Measurements from ENCODE around the gene MANEAL. TPM values are rescaled to one million over a fixed set of nuclear protein-coding genes. Genes with fewer than 3 reads are reported as not detected.

Gene MANEAL
- total and polyA plus RNA-seq, 4 donors, result 0.96 to 6.2 (median 1.4) TPM

DNA sequence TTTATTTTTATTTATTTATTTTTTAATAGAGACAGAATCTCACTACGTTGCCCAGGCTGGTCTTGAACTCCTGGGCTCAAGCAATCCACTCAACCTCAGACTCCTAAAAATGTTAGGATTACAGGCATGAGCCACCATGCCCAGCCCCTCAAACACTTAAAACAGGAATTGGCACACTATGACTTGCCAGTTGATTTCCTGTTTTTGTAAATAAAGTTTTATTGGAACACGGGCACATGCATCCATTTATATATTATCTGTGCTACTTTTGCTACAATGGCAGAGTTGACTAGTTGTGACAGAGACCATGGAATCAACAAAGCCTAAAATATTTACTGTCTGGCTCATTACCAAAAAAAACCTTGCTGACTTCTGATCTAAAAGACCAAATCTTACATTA is 30.4 kb downstream of the MANEAL start:
- no peak overlapping the region for H3K9ac ChIP-seq (ENCODE audit: low read depth in 1 of 2, low read length in 2 of 2)
- no peak for DNase-seq (ENCODE audit: low spot score)
- peaks cover 15 to 43% (median 24%) of the 10 kb centered on the region in 4 donors for H3K36me3 ChIP-seq (ENCODE audit: control insufficient read depth in 4 of 4, insufficient read depth in 3 of 4, low read depth in 1 of 4, low read length in 3 of 4)
- no peaks in the 10 kb centered on the region for H3K27me3 ChIP-seq (ENCODE audit: control insufficient read depth in 4 of 4, insufficient read depth in 4 of 4, low read length in 3 of 4)
- 97% methylated on average over 2 of the region's 2 CpGs for WGBS
- no peaks in the 10 kb centered on the region for H3K9me3 ChIP-seq (ENCODE audit: control insufficient read depth in 4 of 4, low read length in 3 of 4)
- TF ChIP-seq RAD21 (IDR thresholded peaks at IDR 0.05) (no peak), EGR1 (IDR thresholded peaks at IDR 0.05; ENCODE audit: low read depth in 2 of 2) (no peak), TAF1 (conservative IDR thresholded peaks at IDR 0.05) (no peak), HNF4A (conservative IDR thresholded peaks at IDR 0.05) (no peak), SP1 (IDR thresholded peaks at IDR 0.05) (no peak), NR2F2 (IDR thresholded peaks at IDR 0.05) (no peak), YY1 (IDR thresholded peaks at IDR 0.05) (no peak), GABPA (IDR thresholded peaks at IDR 0.05 in 1 of 2, conservative IDR thresholded peaks at IDR 0.05 in 1 of 2) (no peak), RXRA (IDR thresholded peaks at IDR 0.05) (no peak), JUND (IDR thresholded peaks at IDR 0.05) (no peak), FOXA1 (IDR thresholded peaks at IDR 0.05) (no peak), FOXA2 (IDR thresholded peaks at IDR 0.05) (no peak), HNF4G (IDR thresholded peaks at IDR 0.05) (no peak)
- TF ChIP-seq, protein P1, sequence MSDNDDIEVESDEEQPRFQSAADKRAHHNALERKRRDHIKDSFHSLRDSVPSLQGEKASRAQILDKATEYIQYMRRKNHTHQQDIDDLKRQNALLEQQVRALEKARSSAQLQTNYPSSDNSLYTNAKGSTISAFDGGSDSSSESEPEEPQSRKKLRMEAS (IDR thresholded peaks at IDR 0.05), result no peak
- TF ChIP-seq, protein P2, sequence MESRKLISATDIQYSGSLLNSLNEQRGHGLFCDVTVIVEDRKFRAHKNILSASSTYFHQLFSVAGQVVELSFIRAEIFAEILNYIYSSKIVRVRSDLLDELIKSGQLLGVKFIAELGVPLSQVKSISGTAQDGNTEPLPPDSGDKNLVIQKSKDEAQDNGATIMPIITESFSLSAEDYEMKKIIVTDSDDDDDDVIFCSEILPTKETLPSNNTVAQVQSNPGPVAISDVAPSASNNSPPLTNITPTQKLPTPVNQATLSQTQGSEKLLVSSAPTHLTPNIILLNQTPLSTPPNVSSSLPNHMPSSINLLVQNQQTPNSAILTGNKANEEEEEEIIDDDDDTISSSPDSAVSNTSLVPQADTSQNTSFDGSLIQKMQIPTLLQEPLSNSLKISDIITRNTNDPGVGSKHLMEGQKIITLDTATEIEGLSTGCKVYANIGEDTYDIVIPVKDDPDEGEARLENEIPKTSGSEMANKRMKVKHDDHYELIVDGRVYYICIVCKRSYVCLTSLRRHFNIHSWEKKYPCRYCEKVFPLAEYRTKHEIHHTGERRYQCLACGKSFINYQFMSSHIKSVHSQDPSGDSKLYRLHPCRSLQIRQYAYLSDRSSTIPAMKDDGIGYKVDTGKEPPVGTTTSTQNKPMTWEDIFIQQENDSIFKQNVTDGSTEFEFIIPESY (IDR thresholded peaks at IDR 0.05), result no peak
- TF ChIP-seq, protein P3, sequence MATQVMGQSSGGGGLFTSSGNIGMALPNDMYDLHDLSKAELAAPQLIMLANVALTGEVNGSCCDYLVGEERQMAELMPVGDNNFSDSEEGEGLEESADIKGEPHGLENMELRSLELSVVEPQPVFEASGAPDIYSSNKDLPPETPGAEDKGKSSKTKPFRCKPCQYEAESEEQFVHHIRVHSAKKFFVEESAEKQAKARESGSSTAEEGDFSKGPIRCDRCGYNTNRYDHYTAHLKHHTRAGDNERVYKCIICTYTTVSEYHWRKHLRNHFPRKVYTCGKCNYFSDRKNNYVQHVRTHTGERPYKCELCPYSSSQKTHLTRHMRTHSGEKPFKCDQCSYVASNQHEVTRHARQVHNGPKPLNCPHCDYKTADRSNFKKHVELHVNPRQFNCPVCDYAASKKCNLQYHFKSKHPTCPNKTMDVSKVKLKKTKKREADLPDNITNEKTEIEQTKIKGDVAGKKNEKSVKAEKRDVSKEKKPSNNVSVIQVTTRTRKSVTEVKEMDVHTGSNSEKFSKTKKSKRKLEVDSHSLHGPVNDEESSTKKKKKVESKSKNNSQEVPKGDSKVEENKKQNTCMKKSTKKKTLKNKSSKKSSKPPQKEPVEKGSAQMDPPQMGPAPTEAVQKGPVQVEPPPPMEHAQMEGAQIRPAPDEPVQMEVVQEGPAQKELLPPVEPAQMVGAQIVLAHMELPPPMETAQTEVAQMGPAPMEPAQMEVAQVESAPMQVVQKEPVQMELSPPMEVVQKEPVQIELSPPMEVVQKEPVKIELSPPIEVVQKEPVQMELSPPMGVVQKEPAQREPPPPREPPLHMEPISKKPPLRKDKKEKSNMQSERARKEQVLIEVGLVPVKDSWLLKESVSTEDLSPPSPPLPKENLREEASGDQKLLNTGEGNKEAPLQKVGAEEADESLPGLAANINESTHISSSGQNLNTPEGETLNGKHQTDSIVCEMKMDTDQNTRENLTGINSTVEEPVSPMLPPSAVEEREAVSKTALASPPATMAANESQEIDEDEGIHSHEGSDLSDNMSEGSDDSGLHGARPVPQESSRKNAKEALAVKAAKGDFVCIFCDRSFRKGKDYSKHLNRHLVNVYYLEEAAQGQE (IDR thresholded peaks at IDR 0.05), result no peak
- TF ChIP-seq, protein P4, sequence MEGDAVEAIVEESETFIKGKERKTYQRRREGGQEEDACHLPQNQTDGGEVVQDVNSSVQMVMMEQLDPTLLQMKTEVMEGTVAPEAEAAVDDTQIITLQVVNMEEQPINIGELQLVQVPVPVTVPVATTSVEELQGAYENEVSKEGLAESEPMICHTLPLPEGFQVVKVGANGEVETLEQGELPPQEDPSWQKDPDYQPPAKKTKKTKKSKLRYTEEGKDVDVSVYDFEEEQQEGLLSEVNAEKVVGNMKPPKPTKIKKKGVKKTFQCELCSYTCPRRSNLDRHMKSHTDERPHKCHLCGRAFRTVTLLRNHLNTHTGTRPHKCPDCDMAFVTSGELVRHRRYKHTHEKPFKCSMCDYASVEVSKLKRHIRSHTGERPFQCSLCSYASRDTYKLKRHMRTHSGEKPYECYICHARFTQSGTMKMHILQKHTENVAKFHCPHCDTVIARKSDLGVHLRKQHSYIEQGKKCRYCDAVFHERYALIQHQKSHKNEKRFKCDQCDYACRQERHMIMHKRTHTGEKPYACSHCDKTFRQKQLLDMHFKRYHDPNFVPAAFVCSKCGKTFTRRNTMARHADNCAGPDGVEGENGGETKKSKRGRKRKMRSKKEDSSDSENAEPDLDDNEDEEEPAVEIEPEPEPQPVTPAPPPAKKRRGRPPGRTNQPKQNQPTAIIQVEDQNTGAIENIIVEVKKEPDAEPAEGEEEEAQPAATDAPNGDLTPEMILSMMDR (IDR thresholded peaks at IDR 0.05; ENCODE audit: low read depth, low read length, missing input control), result no peak
- TF ChIP-seq, protein P5, sequence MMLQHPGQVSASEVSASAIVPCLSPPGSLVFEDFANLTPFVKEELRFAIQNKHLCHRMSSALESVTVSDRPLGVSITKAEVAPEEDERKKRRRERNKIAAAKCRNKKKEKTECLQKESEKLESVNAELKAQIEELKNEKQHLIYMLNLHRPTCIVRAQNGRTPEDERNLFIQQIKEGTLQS (IDR thresholded peaks at IDR 0.05), result no peak
- H3K4me1 ChIP-seq (ENCODE audit: control insufficient read depth in 4 of 4, insufficient read depth in 4 of 4, low read length in 3 of 4), result peaks cover 0 to 2% (median 0%) of the 10 kb centered on the region in 4 donors
- no peak overlapping the region for H3K27ac ChIP-seq (ENCODE audit: low read depth in 1 of 2, low read length in 2 of 2)
- no peak overlapping the region for H3K4me3 ChIP-seq (ENCODE audit: low read depth in 1 of 3, low read length in 3 of 3)
